Vagina (tissue), 2 donors: ENCODE measurements around the gene PLPPR2.

Source experiments
- CTCF ChIP-seq, 3 experiments: fragments of 450-650 bp in 2 of 3; fragments of 200-600 bp in 1 of 3; sonication (generic) in 1 of 3; IDR thresholded peaks; one replicate each; pipeline ENCODE4 v1.5.1; 2017 to 2019; ENCODE audit warnings: antibody characterized with exemption in 3 of 3, mild to moderate bottlenecking in 2 of 3, moderate library complexity in 2 of 3
- POLR2A ChIP-seq, 2 donors: fragments of 450-650 bp; IDR thresholded peaks; one replicate each; pipeline ENCODE4 v1.6.1; 2017; ENCODE audit warnings: antibody characterized with exemption in 2 of 2, mild to moderate bottlenecking in 2 of 2, moderate library complexity in 2 of 2
- POLR2AphosphoS5 ChIP-seq, 2 donors: sonication (generic); formaldehyde crosslinking; IDR thresholded peaks; one replicate each; pipeline ENCODE4 v1.9.0; 2017; ENCODE audit warnings: antibody characterized with exemption in 2 of 2, mild to moderate bottlenecking in 2 of 2, low read depth in 1 of 2; ENCODE audit not compliant: insufficient read depth in 1 of 2

- no peak for TF ChIP-seq CTCF (IDR thresholded peaks at IDR 0.05)
- TF ChIP-seq POLR2A (IDR thresholded peaks at IDR 0.05) = no peak
- no peak for TF ChIP-seq POLR2AphosphoS5 (IDR thresholded peaks at IDR 0.05; ENCODE audit: insufficient read depth in 1 of 2, low read depth in 1 of 2)
Observed at GRCh38 chr19:11337080-11337479, 18.2 kb upstream of the PLPPR2 start.
